Esophagus squamous epithelium (tissue), 4 donors: ENCODE measurements around the gene SRSF2.

Experiments used
- POLR2A ChIP-seq, 4 donors: fragments of 450-650 bp; IDR thresholded peaks; one replicate each; pipeline ENCODE4 v1.6.1; 2017; ENCODE audit warnings: antibody characterized with exemption in 4 of 4, mild to moderate bottlenecking in 4 of 4, moderate library complexity in 3 of 4
- TF ChIP-seq, protein P1 (sequence below), 6 experiments: fragments of 450-650 bp in 4 of 6; fragments of 200-600 bp in 2 of 6; sonication (generic) in 2 of 6; IDR thresholded peaks; one replicate each; pipeline ENCODE4 v1.5.1; 2016 to 2019; ENCODE audit warnings: antibody characterized with exemption in 6 of 6, mild to moderate bottlenecking in 4 of 6, moderate library complexity in 4 of 6

DNA sequence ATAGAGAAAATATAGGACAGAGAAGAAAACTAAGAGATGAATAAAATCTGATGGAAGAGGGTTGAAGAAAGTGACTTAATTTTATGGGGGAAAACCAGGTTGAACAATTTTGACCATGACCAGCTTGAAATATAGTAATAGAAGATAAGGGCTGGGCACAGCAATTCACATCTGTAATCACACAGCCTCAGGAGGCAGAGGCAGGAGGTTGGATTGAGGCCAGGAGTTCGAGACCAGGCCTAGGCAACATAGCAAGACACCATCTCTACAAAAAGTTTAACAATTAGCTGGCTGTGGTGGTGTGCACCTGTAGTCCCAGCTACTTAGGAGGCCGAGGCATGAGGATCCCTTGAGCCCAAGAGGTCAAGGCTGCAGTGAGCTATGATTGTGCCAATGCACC lies 35.1 kb downstream of the SRSF2 start:
- TF ChIP-seq, protein P1, sequence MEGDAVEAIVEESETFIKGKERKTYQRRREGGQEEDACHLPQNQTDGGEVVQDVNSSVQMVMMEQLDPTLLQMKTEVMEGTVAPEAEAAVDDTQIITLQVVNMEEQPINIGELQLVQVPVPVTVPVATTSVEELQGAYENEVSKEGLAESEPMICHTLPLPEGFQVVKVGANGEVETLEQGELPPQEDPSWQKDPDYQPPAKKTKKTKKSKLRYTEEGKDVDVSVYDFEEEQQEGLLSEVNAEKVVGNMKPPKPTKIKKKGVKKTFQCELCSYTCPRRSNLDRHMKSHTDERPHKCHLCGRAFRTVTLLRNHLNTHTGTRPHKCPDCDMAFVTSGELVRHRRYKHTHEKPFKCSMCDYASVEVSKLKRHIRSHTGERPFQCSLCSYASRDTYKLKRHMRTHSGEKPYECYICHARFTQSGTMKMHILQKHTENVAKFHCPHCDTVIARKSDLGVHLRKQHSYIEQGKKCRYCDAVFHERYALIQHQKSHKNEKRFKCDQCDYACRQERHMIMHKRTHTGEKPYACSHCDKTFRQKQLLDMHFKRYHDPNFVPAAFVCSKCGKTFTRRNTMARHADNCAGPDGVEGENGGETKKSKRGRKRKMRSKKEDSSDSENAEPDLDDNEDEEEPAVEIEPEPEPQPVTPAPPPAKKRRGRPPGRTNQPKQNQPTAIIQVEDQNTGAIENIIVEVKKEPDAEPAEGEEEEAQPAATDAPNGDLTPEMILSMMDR (IDR thresholded peaks at IDR 0.05), result no peak
- TF ChIP-seq POLR2A (IDR thresholded peaks at IDR 0.05), result no peak
